A549 treated with DMSO at 1 μM for 4 hours (cell line): ENCODE results near the gene MRPS16. TPM values are rescaled to one million over a fixed set of nuclear protein-coding genes. Genes with fewer than 3 reads are reported as not detected.

Source experiments
- total RNA-seq: library from RNA; stranded (reverse); fragments of 200-300 nt; extraction: Qiagen RNA extraction; gene quantifications from 5 replicates; pipeline ENCODE4 v1.2.3, GENCODE V29; 2022; ENCODE audit warnings: low read depth

MRPS16 gene
- 141 to 192 TPM (median 175 TPM) in 5 replicates for total RNA-seq

GRCh38 chr10:73252445-73253224 lies at the start of gene MRPS16:
Gene MRPS16 (minus strand): TSS chr10:73252644. CDS start chr10:73252482, 162 bp downstream.

GRCh38 chr10:73246646-73247508 lies 5.6 kb downstream of the MRPS16 start, which contains the start of gene DNAJC9:
Gene DNAJC9 (minus strand): TSS chr10:73247255. CDS start chr10:73247189, 66 bp downstream.

Other genes with a start within 250 kb of the MRPS16 start
- gene P4HA1, start 155.8 kb downstream of the MRPS16 start, total RNA-seq, result 19.3 to 27.5 TPM (median 23.3 TPM) in 5 replicates
- 2.0 to 3.3 TPM (median 3.0 TPM) in 5 replicates for gene NUDT13, start 142.2 kb downstream of the MRPS16 start, total RNA-seq
- 24.5 to 30.7 TPM (median 28.1 TPM) in 5 replicates for gene ECD, start 84.6 kb downstream of the MRPS16 start, total RNA-seq
- gene FAM149B1, start 84.5 kb downstream of the MRPS16 start, total RNA-seq, result 6.6 to 9.4 TPM (median 7.3 TPM) in 5 replicates
- gene DNAJC9, start 5.4 kb downstream of the MRPS16 start, total RNA-seq, result 50.8 to 52.4 TPM (median 52.1 TPM) in 5 replicates
- 0.12 to 0.37 TPM (median 0.19 TPM) in 5 replicates for gene CFAP70, start 106.2 kb upstream of the MRPS16 start, total RNA-seq
- 112 to 124 TPM (median 118 TPM) in 5 replicates for gene ANXA7, start 161.4 kb upstream of the MRPS16 start, total RNA-seq
- gene MSS51, start 180.9 kb upstream of the MRPS16 start, total RNA-seq, result 0.36 to 0.74 TPM (median 0.44 TPM) in 5 replicates
- 16.6 to 20.2 TPM (median 19.3 TPM) in 5 replicates for gene PPP3CB, start 243.4 kb upstream of the MRPS16 start, total RNA-seq